Measurements from ENCODE around the gene NFASC. TPM values are rescaled to one million over a fixed set of nuclear protein-coding genes. Genes with fewer than 3 reads are reported as not detected.

The NFASC gene
- total RNA-seq, 1 experiment from 2014 or later = 20.1 TPM

GRCh38 chr1:204831186-204831585 is 39.5 kb upstream of the NFASC start (continued):
- no peak for TF ChIP-seq ZNF512 (CRISPR knock-in tag; IDR thresholded peaks at IDR 0.05; ENCODE audit: borderline replicate concordance)
- TF ChIP-seq PRRX2 (CRISPR knock-in tag; IDR thresholded peaks at IDR 0.05) = no peak
- TF ChIP-seq SP1 (CRISPR knock-in tag; conservative IDR thresholded peaks at IDR 0.05) = no peak
- TF ChIP-seq STAT6 (CRISPR knock-in tag; conservative IDR thresholded peaks at IDR 0.05; ENCODE audit: low read depth) = no peak
- no peak for TF ChIP-seq TCF7 (CRISPR knock-in tag; IDR thresholded peaks at IDR 0.05; ENCODE audit: low read depth)

- Mint-ChIP-seq H3K27me3 (ENCODE audit: low read depth) (peaks cover 13% of the 10 kb centered on the region; the same call in 1 of the 2 replicates), H3K9me3 (no peaks in the 10 kb centered on the region), H3K4me1 (peaks cover 42% of the 10 kb centered on the region), H3K4me3 (no peak overlapping the region), H3K27ac (no peak overlapping the region), H3K36me3 (no peaks in the 10 kb centered on the region; the same call in 1 of the 2 replicates)
- DNase-seq (ENCODE audit: low spot score) = peak; percentile 71
- CTCF ChIA-PET = interaction anchor here (0.6 to 2.7 kb wide), 14 partner anchors 11 to 227 kb away, joined by 3 to 15 read pairs (median 4); no protein-coding TSS in a partner anchor
- POLR2A ChIA-PET = interaction anchor here (0.6 kb wide), 1 partner anchor 17 kb away, joined by 7 read pairs; no protein-coding TSS in a partner anchor
- ATAC-seq = peak; percentile 84
- 0 out of 2 replicates have a peak, but pooled peaks have one; percentile 25 for TF ChIP-seq ETV6 (CRISPR knock-in tag; IDR thresholded peaks at IDR 0.05)
- TF ChIP-seq GTF2I (CRISPR knock-in tag; conservative IDR thresholded peaks at IDR 0.05) = no peak
These were observed 36.3 kb upstream of the NFASC start for GRCh38 chr1:204834336-204834735.

- ATAC-seq (peak; percentile 7; the same call in 1 of the 2 replicates), DNase-seq (ENCODE audit: low spot score) (no peak)
- Mint-ChIP-seq H3K36me3 (no peaks in the 10 kb centered on the region; the same call in 1 of the 2 replicates), H3K27me3 (ENCODE audit: low read depth) (peaks cover 13% of the 10 kb centered on the region; the same call in 1 of the 2 replicates), H3K9me3 (no peaks in the 10 kb centered on the region), H3K4me3 (no peak overlapping the region), H3K27ac (no peak overlapping the region), H3K4me1 (peaks cover 37% of the 10 kb centered on the region)
- POLR2A ChIA-PET = interaction anchor here (0.6 kb wide), 1 partner anchor 17 kb away, joined by 7 read pairs; no protein-coding TSS in a partner anchor
- TF ChIP-seq ELF4 (CRISPR knock-in tag; IDR thresholded peaks at IDR 0.05; ENCODE audit: low read depth) = no peak
- no peak for TF ChIP-seq CBFB (CRISPR knock-in tag; IDR thresholded peaks at IDR 0.05; ENCODE audit: low read depth)
- CTCF ChIA-PET = interaction anchor here (0.6 to 2.7 kb wide), 14 partner anchors 11 to 227 kb away, joined by 3 to 15 read pairs (median 4); no protein-coding TSS in a partner anchor
These were observed 35.9 kb upstream of the NFASC start for GRCh38 chr1:204834752-204835151.

GRCh38 chr1:204835737-204836136 is 34.9 kb upstream of the NFASC start:
- ATAC-seq (no peak), DNase-seq (ENCODE audit: low spot score) (no peak)
- ChIA-PET POLR2A (interaction anchor here (0.6 kb wide), 1 partner anchor 758 kb away, joined by 3 read pairs; no protein-coding TSS in a partner anchor), CTCF (interaction anchor here (1.8 to 2.7 kb wide), 2 partner anchors 106 to 226 kb away, joined by 8 to 15 read pairs; no protein-coding TSS in a partner anchor)
- peaks cover 13% of the 10 kb centered on the region; the same call in 1 of the 2 replicates for H3K27me3 Mint-ChIP-seq (ENCODE audit: low read depth)
- peaks cover 29% of the 10 kb centered on the region for H3K4me1 Mint-ChIP-seq
- no peaks in the 10 kb centered on the region; the same call in 1 of the 2 replicates for H3K36me3 Mint-ChIP-seq
- H3K4me3 Mint-ChIP-seq = no peak overlapping the region
- H3K27ac Mint-ChIP-seq = no peak overlapping the region
- no peaks in the 10 kb centered on the region for H3K9me3 Mint-ChIP-seq
- TF ChIP-seq ZNF138 (CRISPR knock-in tag; conservative IDR thresholded peaks at IDR 0.05) (no peak), HMGA2 (CRISPR knock-in tag; IDR thresholded peaks at IDR 0.05) (no peak), ZNF281 (CRISPR knock-in tag; IDR thresholded peaks at IDR 0.05) (no peak), CDX4 (CRISPR knock-in tag; IDR thresholded peaks at IDR 0.05; ENCODE audit: borderline replicate concordance) (no peak), SOX15 (CRISPR knock-in tag; IDR thresholded peaks at IDR 0.05) (no peak), HMGXB4 (CRISPR knock-in tag; IDR thresholded peaks at IDR 0.05) (no peak), USF1 (CRISPR knock-in tag; IDR thresholded peaks at IDR 0.05) (no peak), TP53 (CRISPR knock-in tag; IDR thresholded peaks at IDR 0.05) (no peak), ZNF423 (CRISPR knock-in tag; IDR thresholded peaks at IDR 0.05) (no peak)

All from WTC11 (cell line).